HG02970 (cell line): ENCODE measurements around the gene KRTAP5-7.
"Not testable (repeated sequence)": the region's sequence is repeated elsewhere in the genome, so short reads cannot be mapped to it uniquely, and the experiment has no call there.

Experiments
- ATAC-seq: cut with Tn5 transposase; IDR thresholded peaks from one replicate; pipeline ENCODE4 v1.9.1; 2021; ENCODE audit warnings: mild to moderate bottlenecking, moderate library complexity, moderate number of reproducible peaks; ENCODE audit not compliant: unreplicated experiment, low FRiP score

The KRTAP5-7 gene

GRCh38 chr11:71526796-71527575 is at the start of gene KRTAP5-7:
TSS of gene KRTAP5-7 (plus strand) at chr11:71527267. CDS start at chr11:71527301, 34 bp downstream.
- not testable (repeated sequence) for ATAC-seq

- ATAC-seq: no peak
These were observed 49.2 kb upstream of the KRTAP5-7 start for GRCh38 chr11:71477641-71478527.

DNA sequence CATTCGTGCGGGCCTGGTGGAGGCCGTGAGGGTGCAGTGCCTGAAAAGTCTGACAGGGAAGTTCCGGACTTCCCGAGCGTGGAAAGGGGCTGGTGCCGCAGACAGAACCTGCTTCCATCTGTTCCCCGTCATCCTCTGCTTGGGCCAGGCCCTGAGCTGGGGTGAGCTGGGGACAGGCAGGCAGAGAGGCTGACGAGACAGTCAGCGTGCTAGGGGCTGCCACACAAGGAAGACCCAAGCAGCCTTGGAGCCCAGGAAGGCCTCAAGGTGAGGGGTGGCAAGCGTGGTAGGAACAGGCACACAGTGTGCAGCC is 48.6 kb upstream of the KRTAP5-7 start:
- no peak for ATAC-seq

DNA sequence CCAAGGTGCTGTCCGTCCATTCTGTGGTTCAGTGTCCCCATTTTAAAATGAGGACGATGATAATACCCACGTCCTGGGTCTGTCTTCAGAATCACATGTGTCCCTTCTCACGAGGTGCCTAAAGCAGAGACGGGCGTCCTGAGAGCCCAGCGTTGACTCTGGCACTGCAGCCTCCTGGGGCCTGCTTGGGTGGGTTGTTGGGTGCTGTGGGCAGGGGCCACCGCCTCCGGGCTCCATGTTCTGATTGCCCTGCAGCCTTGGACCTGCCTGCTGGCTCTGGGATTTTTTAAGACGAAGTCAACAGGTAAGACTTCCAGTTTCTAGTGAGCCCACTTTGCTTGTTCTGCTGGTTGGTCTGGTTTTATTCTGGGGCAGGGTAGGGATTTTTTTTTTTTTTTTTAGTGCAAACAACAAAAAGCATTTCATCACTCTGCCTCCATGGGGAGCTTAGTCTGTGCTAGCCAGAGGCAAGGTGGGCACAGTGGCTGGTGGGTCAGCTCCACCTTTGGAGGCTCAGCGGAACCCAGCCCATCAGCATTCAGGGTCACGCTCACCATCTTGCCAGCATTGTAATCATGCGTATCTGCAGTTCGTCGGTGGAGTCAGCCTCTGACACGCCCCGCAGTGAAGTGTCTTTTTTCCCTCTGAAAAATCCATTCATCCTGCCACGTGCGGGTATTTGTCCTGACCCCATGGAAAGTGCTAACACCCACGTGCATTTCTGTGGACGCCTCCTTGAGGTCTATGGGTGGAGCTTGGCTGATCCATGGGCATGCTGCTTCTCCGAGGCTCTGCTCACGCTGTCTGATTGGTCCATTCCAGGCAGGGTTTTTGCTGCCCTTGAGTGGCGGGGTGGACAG is 45.7 kb upstream of the KRTAP5-7 start:
- ATAC-seq: no peak

GRCh38 chr11:71482216-71482615 is 44.9 kb upstream of the KRTAP5-7 start:
- ATAC-seq: no peak

DNA sequence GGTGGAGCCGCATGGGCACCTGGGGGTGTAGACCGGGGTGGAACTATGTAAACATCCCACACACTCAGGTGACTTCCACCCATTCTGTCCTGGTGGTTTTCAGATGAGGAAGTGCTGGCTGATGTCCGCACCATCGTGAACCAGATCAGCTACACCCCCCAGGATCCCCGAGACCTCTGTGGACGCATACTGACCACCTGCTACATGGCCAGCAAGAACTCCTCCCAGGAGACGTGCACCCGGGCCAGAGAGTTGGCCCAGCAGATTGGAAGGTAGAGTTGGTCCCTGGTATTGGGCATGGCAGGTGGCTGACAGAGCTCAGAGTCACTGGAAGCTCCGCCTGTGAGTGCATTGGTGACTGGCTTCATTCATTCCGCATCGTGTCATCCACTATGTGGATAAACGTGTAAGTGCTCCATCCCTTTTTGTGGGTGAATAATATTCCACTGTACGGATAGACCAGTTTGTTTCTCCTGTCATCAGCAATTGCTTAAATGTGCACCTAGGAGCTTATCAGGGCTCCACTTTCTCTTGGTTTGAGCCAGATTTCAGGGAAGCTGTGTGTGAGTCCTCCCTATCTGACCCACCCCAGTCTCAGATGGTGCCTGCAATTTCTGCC is 44.2 kb upstream of the KRTAP5-7 start:
- ATAC-seq: no peak

DNA sequence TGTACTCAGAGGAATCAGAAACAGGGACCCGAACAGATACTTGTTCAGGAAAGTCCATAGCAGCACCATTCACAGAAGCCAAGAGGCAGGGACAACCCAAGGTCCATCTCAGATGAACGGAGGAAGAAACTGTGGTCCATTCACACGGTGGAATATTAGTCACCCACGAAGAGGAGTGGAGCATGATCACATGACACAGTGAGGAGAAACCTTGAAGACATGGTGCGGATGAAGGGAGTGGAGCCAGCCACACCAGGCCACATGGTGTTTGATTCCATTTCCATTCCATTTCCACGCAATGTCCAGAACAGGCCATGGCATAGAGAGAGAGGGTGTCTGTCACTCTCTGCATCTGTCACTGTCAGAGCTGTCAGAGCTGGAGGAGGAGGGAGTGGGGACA is 43.4 kb upstream of the KRTAP5-7 start:
- ATAC-seq: no peak

DNA sequence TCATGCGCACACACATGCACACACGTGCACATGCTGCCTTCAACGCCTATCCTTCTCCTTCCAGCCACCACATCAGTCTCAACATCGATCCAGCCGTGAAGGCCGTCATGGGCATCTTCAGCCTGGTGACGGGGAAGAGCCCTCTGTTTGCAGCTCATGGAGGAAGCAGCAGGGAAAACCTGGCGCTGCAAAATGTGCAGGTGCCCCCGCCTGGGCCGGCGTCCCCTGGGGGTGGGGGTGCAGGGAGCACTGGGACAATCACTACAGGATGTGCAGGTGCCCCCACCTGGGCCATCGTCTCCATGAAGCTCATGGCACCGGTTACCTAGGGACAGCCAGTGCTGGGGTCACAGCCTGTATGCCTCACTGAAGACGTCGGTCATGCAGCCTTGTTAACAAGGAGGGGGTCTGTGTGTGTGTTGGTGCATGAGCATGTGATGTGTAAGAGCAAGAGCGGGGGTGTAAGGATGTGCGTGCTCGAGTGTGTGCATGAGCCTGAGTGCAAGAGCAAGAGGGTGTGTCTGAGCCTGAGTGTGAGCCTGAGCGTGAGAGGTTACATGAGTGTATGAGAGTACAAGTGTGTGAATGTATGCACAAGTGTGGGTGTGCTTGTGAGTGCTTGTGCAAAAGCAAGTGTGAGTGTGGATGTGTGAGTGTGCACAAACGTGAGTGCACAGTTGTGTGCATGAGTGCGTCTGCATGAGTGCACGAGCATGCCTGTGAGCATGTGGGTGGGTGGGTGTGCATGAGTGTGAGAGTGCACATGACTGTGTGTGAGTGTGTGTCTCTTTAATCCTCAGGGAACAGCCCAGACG is 42.6 kb upstream of the KRTAP5-7 start:
- no peak for ATAC-seq

- no peak for ATAC-seq
These were observed 42.0 kb upstream of the KRTAP5-7 start for GRCh38 chr11:71485063-71485399.

DNA sequence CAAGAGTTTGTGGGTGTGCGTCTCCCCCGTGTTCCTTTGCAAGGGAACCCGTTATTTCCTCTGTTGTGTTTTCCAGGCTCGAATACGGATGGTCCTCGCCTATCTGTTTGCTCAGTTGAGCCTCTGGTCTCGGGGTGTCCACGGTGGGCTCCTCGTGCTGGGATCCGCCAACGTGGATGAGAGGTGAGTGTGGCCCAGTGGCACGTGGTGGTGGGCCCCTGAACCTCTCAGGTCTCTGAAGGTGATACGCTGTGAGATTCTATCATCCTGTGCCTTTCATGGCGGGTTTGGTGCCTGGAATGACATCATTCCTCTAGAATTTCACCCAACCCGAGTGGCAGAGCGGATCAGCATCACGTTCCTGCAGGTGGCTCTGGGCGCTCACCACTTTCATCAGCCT is 41.6 kb upstream of the KRTAP5-7 start:
- no peak for ATAC-seq

GRCh38 chr11:71486320-71486719 is 40.7 kb upstream of the KRTAP5-7 start:
- ATAC-seq: no peak

GRCh38 chr11:71488681-71489270 is 38.3 kb upstream of the KRTAP5-7 start:
- ATAC-seq: no peak

GRCh38 chr11:71489311-71490043 is 37.6 kb upstream of the KRTAP5-7 start:
- ATAC-seq: no peak

- no peak for ATAC-seq
These were observed 36.9 kb upstream of the KRTAP5-7 start for GRCh38 chr11:71490044-71490730.

DNA sequence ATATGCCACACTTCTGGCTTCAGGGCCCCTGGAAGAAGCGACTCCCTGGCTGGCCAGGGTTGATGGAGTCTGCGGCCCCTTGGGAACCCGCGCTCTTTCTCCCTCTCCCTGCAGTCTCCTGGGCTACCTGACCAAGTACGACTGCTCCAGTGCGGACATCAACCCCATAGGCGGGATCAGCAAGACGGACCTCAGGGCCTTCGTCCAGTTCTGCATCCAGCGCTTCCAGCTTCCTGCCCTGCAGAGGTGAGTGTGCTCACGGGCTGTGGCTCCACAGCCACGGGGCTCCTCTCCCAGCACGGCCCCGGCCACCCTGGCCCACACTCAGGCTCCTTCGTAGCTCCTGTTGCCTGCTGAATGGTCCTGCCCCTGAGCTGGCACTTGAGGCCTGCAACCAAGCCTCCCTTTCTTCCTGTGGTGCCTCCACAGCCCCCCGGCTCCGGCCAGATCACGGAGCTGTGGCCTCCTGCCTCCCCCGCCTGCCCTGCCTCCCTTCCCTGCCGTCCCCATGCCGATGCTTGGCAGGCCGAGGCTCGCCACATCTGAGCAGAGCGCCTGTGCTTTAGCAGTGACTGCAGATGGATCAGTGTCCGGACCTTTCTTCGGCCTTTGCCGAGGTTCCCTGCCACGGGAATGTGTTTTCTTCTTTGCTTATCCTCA is 36.2 kb upstream of the KRTAP5-7 start:
- ATAC-seq: no peak

GRCh38 chr11:71491531-71491930 is 35.5 kb upstream of the KRTAP5-7 start:
- no peak for ATAC-seq

DNA sequence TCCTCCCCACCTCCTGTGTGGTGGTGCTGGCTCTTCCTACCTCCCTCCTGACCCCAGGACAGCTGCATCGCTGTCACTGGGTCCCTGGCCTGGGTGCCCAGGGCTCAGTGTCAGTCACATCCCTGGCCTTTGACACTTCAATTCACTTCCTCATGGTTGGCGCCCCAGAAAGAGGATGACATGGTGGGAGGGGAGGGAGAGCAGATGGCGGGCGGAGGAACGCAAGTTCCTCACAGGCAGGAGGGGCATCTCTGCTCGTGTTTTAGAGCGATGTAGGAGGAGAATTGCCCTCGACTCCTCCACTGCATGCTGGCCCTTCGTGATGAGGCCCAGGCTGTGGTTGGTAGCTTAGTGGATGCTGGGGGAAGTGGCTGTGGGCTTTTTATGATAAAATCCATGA is 35.1 kb upstream of the KRTAP5-7 start:
- ATAC-seq: no peak
